Myocyte (in vitro differentiated cells): ENCODE measurements around the gene GSAP. TPM values are rescaled to one million over a fixed set of nuclear protein-coding genes. Genes with fewer than 3 reads are reported as not detected.

ENCODE experiments used
- DNase-seq: peaks from one replicate; pipeline ENCODE4 v3.0.0-alpha.2; 2012; ENCODE audit warnings: low read depth
- total RNA-seq: library from RNA; depleted of rRNA; stranded (reverse); fragments of >200 nt; gene quantifications from 2 replicates; pipeline ENCODE4 v1.2.3, GENCODE V29; 2014

Gene GSAP
- total RNA-seq, 1 donor from 2014 or later, result 12.2 TPM

GRCh38 chr7:77329466-77330168 is 86.5 kb downstream of the GSAP start:
- DNase-seq, result no peak

DNA sequence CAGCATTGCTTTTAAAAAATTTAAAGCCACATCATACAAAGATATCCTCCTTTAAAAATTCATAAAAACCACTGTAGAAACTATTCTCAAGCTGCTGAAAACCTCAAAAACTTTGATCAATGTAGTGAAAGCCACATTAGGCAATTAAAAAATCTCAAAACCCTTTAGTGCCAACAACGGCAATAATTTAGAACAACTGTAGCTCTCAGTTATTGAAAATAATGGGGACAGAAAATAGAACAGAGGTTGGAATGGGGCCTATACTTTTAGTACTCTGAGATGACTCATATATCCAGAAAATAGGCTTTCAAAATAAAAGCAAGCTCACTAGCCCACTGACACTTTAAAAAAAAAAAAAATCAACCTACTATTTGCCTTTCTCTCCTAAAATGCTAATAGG is 87.5 kb downstream of the GSAP start:
- peak; percentile 63 for DNase-seq

- DNase-seq, result peak; percentile 96
Measured at GRCh38 chr7:77327932-77328628, 88.1 kb downstream of the GSAP start.

DNA sequence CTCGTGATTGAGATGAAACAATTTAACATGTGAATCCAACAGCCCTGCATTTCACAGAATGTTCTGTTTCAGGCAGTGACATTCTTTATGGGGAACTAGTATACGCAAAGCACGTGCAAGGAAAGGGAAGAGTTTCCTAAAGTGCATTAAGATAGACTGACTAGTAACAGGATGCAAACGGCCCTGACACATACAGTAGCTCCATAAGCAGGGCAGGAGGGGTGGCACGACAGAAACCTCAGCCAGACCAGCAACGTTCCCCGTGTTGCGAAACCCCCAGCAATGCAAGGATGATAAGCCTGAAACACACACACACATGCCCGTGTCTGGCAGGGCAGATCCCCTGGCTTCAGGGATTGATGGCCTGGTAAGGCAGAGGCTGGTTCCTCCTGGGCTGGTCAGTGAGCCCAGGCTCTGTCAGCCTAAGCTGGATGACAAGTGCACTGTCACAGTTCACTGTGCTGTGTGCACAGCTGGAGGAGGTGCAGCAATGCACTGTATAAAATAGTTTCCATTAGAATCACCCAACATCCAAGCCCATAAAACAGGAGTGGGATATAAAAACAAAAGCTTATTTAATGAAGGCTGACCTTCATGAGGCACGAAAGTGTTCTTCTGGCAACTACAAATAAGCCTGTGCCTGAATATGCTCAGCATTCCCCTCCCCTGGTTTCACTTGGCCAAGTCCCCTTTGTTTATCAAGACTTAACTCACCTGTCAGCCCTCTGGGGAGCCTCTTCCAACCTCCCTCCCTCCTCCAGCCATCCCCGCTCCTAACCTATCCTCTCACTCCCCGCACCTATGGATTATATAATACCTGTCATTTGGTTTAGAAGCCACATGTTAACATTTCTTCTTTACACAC is 88.8 kb downstream of the GSAP start:
- no peak for DNase-seq

- no peak for DNase-seq
Measured at GRCh38 chr7:77326131-77326530, 90.0 kb downstream of the GSAP start.

- DNase-seq, result peak; percentile 59
Measured at GRCh38 chr7:77321300-77321699, 94.8 kb downstream of the GSAP start.

DNA sequence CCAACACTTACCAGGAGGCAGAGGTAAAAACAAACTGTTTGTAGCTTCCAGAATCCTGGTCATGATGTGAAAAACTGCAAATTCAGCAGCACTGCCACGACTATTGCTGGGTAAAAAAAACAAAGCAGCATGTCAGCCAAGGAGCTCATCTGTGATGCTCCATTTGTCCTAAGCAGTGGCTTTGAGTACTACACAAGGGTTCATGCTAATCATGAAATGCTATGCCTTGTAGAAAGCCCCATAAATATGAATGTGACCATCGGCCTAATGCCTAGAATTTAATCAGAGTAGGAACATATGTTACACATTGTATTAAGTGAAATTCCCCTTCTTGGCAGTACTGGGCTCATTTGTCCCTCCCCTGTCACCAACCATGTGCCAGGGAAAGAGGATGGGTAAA is 95.4 kb downstream of the GSAP start:
- DNase-seq, result no peak

GRCh38 chr7:77320137-77320536 is 96.0 kb downstream of the GSAP start:
- DNase-seq, result no peak

- DNase-seq, result no peak
Measured at GRCh38 chr7:77318019-77318418, 98.1 kb downstream of the GSAP start.

- no peak for DNase-seq
Measured at GRCh38 chr7:77316219-77316978, 99.8 kb downstream of the GSAP start.

DNA sequence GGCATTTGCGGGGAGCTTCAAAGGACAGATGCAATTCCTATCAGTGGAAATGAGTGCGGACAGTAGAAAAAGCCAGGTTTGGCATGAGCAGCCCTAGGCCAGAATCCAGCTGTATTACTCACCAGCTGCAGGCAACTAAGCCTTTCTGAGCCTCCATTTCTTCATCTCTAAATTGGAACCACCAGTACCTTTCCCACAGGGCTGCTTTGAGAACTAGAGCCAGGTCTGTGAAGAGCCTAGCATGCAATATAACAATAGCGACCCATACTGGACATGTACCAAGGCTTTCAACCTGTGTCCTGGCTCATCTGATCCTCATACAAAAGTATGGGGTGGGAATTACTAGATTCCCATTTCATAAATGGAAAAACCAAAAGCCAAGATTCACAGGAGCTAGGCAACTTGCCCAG is 101.0 kb downstream of the GSAP start:
- no peak for DNase-seq

- no peak for DNase-seq
Measured at GRCh38 chr7:77313876-77314480, 102.2 kb downstream of the GSAP start.

GRCh38 chr7:77313085-77313484 is 103.1 kb downstream of the GSAP start:
- no peak for DNase-seq

DNA sequence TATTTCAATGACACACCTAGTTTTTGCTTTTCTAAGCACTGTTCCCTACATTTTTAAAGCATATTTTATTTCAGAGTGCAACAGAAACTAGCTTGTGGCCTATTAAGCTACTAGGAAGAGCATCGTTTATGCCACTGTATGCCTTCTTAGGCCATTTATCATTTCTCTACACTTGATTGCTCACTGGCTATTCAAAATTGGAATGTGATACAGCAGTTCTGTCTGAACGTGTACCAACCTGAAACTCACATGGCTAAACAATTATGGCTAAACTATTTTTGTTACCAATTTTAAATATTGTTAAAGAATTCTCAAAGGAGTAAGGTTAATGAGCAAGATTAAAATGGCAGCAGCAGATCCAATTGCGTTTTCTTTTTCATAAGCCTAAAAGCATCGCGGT is 105.2 kb downstream of the GSAP start:
- no peak for DNase-seq

DNA sequence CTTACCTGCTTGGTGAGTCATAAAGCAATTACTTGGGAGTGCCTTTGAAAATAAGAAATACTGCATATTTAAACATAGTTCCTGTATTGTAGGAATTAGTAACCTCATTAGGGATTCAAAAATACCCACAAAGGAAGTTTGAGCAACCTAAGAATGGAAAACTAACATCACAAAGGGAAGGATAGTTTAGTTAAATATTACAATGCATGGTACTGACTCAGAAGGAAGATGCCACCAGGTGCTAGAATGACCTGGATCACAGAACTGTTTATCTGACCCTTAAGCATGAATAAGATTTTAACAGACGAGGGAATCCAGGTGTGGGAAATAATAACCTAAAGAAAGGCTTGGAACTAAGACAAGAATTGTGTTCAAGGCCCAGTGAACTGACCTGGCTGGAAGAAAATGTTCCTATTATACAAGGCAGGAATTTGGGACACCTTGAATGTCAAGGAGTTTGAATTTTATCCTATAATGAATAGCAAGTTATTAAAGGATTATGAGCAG is 106.4 kb downstream of the GSAP start:
- no peak for DNase-seq

- peak; percentile 99 for DNase-seq
Measured at GRCh38 chr7:77308792-77309191, 107.4 kb downstream of the GSAP start.

GRCh38 chr7:77306231-77307067 is 109.7 kb downstream of the GSAP start:
- peak; percentile 72 for DNase-seq

DNA sequence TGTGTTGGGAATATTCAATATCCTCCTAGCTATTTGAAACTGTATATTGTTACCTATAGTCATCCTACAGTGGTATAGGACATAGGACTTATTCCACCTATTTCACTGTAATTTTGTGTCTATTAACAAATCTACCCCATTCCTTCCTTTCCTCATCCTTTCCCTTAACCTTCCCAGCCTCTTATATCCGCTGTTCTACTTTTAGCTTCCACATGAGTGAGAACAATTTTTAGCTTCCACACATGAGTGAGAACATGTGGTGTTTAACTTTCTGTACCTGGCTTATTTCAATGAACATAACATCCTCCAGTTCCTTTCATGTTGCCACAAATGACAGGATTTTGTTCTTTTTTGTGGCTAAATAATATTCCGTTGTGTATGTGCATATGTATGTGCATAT is 120.6 kb downstream of the GSAP start:
- DNase-seq, result no peak

- no peak for DNase-seq
Measured at GRCh38 chr7:77293046-77293445, 123.1 kb downstream of the GSAP start.

DNA sequence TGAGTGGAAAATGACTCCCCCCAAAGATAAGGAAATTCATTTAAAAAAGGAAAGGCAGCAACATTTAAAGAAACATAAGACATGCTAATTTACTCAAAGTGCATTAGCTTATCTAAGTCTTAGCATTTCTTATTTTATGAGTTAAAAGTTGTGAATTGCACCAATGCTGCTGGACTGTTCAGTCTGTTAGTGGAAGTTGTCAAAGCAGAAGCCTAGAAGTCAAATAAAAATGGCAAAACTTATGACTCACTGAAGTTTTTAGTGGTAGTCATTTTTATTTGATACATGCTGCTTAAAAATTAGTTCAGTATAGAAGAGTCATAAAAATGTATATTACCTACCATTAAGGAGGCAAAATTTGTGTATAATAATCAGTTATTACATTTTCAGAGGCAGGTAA is 125.7 kb downstream of the GSAP start:
- DNase-seq, result no peak
